GM21423 (cell line): ENCODE results near the gene BCL2L12.
A peak's percentile ranks its signal among the peaks of the same experiment; 100 is the strongest.

Experiments
- ATAC-seq: cut with Tn5 transposase; IDR thresholded peaks from one replicate; pipeline ENCODE4 v1.9.1; 2021; ENCODE audit warnings: mild to moderate bottlenecking, moderate library complexity; ENCODE audit not compliant: unreplicated experiment

BCL2L12 gene

GRCh38 chr19:49662011-49662410 lies 3.7 kb upstream of the BCL2L12 start:
- no peak for ATAC-seq

- no peak for ATAC-seq
These were observed 2.5 kb upstream of the BCL2L12 start for GRCh38 chr19:49663224-49663623.

- ATAC-seq, result peak; percentile 40
These were observed 1.3 kb upstream of the BCL2L12 start for GRCh38 chr19:49664171-49665035.

GRCh38 chr19:49665036-49665350 lies 740 bp upstream of the BCL2L12 start:
- ATAC-seq, result no peak

GRCh38 chr19:49666120-49666444 lies 349 bp downstream of the BCL2L12 start:
- no peak for ATAC-seq

GRCh38 chr19:49667473-49667872 lies 1.7 kb downstream of the BCL2L12 start:
- ATAC-seq, result no peak

GRCh38 chr19:49669516-49669915 lies 3.8 kb downstream of the BCL2L12 start:
- ATAC-seq, result no peak

GRCh38 chr19:49672131-49672919 lies 6.6 kb downstream of the BCL2L12 start:
- no peak for ATAC-seq

- no peak for ATAC-seq
These were observed 10.5 kb downstream of the BCL2L12 start for GRCh38 chr19:49676136-49676783.

- peak; percentile 70 for ATAC-seq
These were observed 11.1 kb downstream of the BCL2L12 start for GRCh38 chr19:49676784-49677230.

GRCh38 chr19:49677231-49677900 lies 11.6 kb downstream of the BCL2L12 start, which contains the start of gene PRMT1:
PRMT1 (plus strand) TSS chr19:49677271; CDS start chr19:49677281, 10 bp downstream.
- no peak for ATAC-seq

GRCh38 chr19:49677901-49678674 lies 12.4 kb downstream of the BCL2L12 start:
- ATAC-seq, result no peak

GRCh38 chr19:49678985-49679770 lies 13.4 kb downstream of the BCL2L12 start:
- no peak for ATAC-seq

- ATAC-seq, result no peak
These were observed 14.2 kb downstream of the BCL2L12 start for GRCh38 chr19:49679771-49680413.

GRCh38 chr19:49680421-49681351 lies 15.0 kb downstream of the BCL2L12 start:
- no peak for ATAC-seq

GRCh38 chr19:49681830-49682229 lies 16.1 kb downstream of the BCL2L12 start:
- no peak for ATAC-seq

- no peak for ATAC-seq
These were observed 16.5 kb downstream of the BCL2L12 start for GRCh38 chr19:49682274-49682673.

GRCh38 chr19:49683814-49684250 lies 18.1 kb downstream of the BCL2L12 start:
- no peak for ATAC-seq
